ENCODE data around the gene EPN2. TPM values are rescaled to one million over a fixed set of nuclear protein-coding genes. Genes with fewer than 3 reads are reported as not detected.

Gene EPN2
- total and polyA plus RNA-seq, 3 donors from 2014 or later, result 60.0 to 66.5 (median 61.1) TPM

- Histone ChIP-seq H3K9me3 (no peaks in the 10 kb centered on the region), H3K4me3 (no peak overlapping the region), H3K4me1 (peaks cover 10% of the 10 kb centered on the region), H3K27me3 (no peaks in the 10 kb centered on the region), H3K27ac (no peak overlapping the region), H3K36me3 (ENCODE audit: low read depth, missing control alignments) (no peaks in the 10 kb centered on the region)
- 90% methylated on average over 16 of the region's 16 CpGs for WGBS, 2 donors
- intact Hi-C loops (cut with DNase I; ENCODE audit: low total_unique reads), result loop anchor here (10.0 kb wide), 1 partner anchor 396 kb away; no protein-coding TSS in a partner anchor
- DNase-seq, result no peak
- TF ChIP-seq CTCF (IDR thresholded peaks at IDR 0.05) (no peak), POLR2A (IDR thresholded peaks at IDR 0.05) (no peak)
These were observed 132.1 kb downstream of the EPN2 start for GRCh38 chr17:19369107-19369778.

GRCh38 chr17:19369846-19370492, 132.8 kb downstream of the EPN2 start:
- no peak overlapping the region for H3K4me3 ChIP-seq
- H3K4me1 ChIP-seq, result peaks cover 3% of the 10 kb centered on the region
- no peak for DNase-seq
- intact Hi-C loops (cut with DNase I; ENCODE audit: low total_unique reads), result loop anchor here (10.0 kb wide), 1 partner anchor 395 kb away; no protein-coding TSS in a partner anchor
- WGBS, 2 donors, result 82 to 86% methylated on average over 10 to 12 of the region's 12 CpGs
- H3K9me3 ChIP-seq, result no peaks in the 10 kb centered on the region
- H3K27me3 ChIP-seq, result no peaks in the 10 kb centered on the region
- no peak for TF ChIP-seq POLR2A (IDR thresholded peaks at IDR 0.05)
- no peak for TF ChIP-seq CTCF (IDR thresholded peaks at IDR 0.05)
- no peaks in the 10 kb centered on the region for H3K36me3 ChIP-seq (ENCODE audit: low read depth, missing control alignments)
- H3K27ac ChIP-seq, result no peak overlapping the region

- no peaks in the 10 kb centered on the region for H3K27me3 ChIP-seq
- H3K4me1 ChIP-seq, result no peaks in the 10 kb centered on the region
- DNase-seq, result no peak
- TF ChIP-seq CTCF (IDR thresholded peaks at IDR 0.05), result no peak
- TF ChIP-seq POLR2A (IDR thresholded peaks at IDR 0.05), result no peak
- no peaks in the 10 kb centered on the region for H3K36me3 ChIP-seq (ENCODE audit: low read depth, missing control alignments)
- H3K4me3 ChIP-seq, result no peak overlapping the region
- WGBS, 2 donors, result 80 to 86% methylated on average over 1 to 7 of the region's 7 CpGs
- H3K9me3 ChIP-seq, result no peaks in the 10 kb centered on the region
- H3K27ac ChIP-seq, result no peak overlapping the region
- intact Hi-C loops (cut with DNase I; ENCODE audit: low total_unique reads), result no loop called here
These were observed 133.4 kb downstream of the EPN2 start for GRCh38 chr17:19370493-19370960.

- no peak for TF ChIP-seq CTCF (IDR thresholded peaks at IDR 0.05)
- TF ChIP-seq POLR2A (IDR thresholded peaks at IDR 0.05), result no peak
- intact Hi-C loops (cut with DNase I; ENCODE audit: low total_unique reads), result no loop called here
- no peaks in the 10 kb centered on the region for H3K36me3 ChIP-seq (ENCODE audit: low read depth, missing control alignments)
- WGBS, 2 donors, result 97 to 99% methylated on average over 6 to 7 of the region's 7 CpGs
- no peaks in the 10 kb centered on the region for H3K27me3 ChIP-seq
- no peak for DNase-seq
- no peak overlapping the region for H3K27ac ChIP-seq
- H3K9me3 ChIP-seq, result no peaks in the 10 kb centered on the region
- no peak overlapping the region for H3K4me3 ChIP-seq
- no peaks in the 10 kb centered on the region for H3K4me1 ChIP-seq
These were observed 134.3 kb downstream of the EPN2 start for GRCh38 chr17:19371259-19372010.

All from testis (tissue), 3 donors.